ENCODE data around the gene POLR1A. TPM values are rescaled to one million over a fixed set of nuclear protein-coding genes. Genes with fewer than 3 reads are reported as not detected.

The POLR1A gene
- total RNA-seq, 2 experiments from 2014 or later, result 13.1 to 13.4 TPM

GRCh38 chr2:85975581-85975980 is 130.1 kb downstream of the POLR1A start:
- Histone ChIP-seq H3K27ac (ENCODE audit: low read depth in 1 of 2, low read length in 2 of 2) (no peak overlapping the region), H3K36me3 (ENCODE audit: insufficient read depth, low read length) (no peaks in the 10 kb centered on the region), H3K9me3 (ENCODE audit: control insufficient read depth in 1 of 2, insufficient read depth in 1 of 2, low read length in 2 of 2) (no peaks in the 10 kb centered on the region), H3K27me3 (ENCODE audit: control insufficient read depth in 1 of 2, insufficient read depth in 2 of 2, low read length in 2 of 2) (no peaks in the 10 kb centered on the region), H3K4me3 (ENCODE audit: low read length) (no peak overlapping the region), H3K4me1 (ENCODE audit: insufficient read depth, low read length) (no peaks in the 10 kb centered on the region)
- no peak for ATAC-seq (ENCODE audit: poor library complexity)
- DNase-seq, result no peak
- Mint-ChIP-seq H3K9me3 (no peaks in the 10 kb centered on the region), H3K27ac (no peak overlapping the region), H3K27me3 (no peaks in the 10 kb centered on the region), H3K4me3 (no peak overlapping the region), H3K36me3 (ENCODE audit: low read depth) (no peaks in the 10 kb centered on the region), H3K4me1 (ENCODE audit: low read depth) (no peaks in the 10 kb centered on the region)
- no peak for TF ChIP-seq CTCF (IDR thresholded peaks at IDR 0.05)
- intact Hi-C loops (cut with DNase I, micrococcal nuclease), result no loop called here
- CTCF ChIA-PET, result no interaction called here
- POLR2A ChIA-PET, result no interaction called here

- Histone ChIP-seq H3K27me3 (ENCODE audit: control insufficient read depth in 1 of 2, insufficient read depth in 2 of 2, low read length in 2 of 2) (no peaks in the 10 kb centered on the region), H3K4me3 (ENCODE audit: low read length) (no peak overlapping the region)
- intact Hi-C loops (cut with DNase I, micrococcal nuclease), result no loop called here
Observed at GRCh38 chr2:85974390-85974789, 131.3 kb downstream of the POLR1A start.

GRCh38 chr2:85972355-85972754 is 133.3 kb downstream of the POLR1A start:
- no peaks in the 10 kb centered on the region for H3K36me3 Mint-ChIP-seq (ENCODE audit: low read depth)
- no peaks in the 10 kb centered on the region for H3K36me3 ChIP-seq (ENCODE audit: insufficient read depth, low read length)
- no peaks in the 10 kb centered on the region for H3K27me3 ChIP-seq (ENCODE audit: control insufficient read depth in 1 of 2, insufficient read depth in 2 of 2, low read length in 2 of 2)
- no peak overlapping the region for H3K27ac ChIP-seq (ENCODE audit: low read depth in 1 of 2, low read length in 2 of 2)
- no peaks in the 10 kb centered on the region for H3K9me3 Mint-ChIP-seq
- no peaks in the 10 kb centered on the region for H3K9me3 ChIP-seq (ENCODE audit: control insufficient read depth in 1 of 2, insufficient read depth in 1 of 2, low read length in 2 of 2)
- CTCF ChIA-PET, result interaction anchor here (0.9 to 1.1 kb wide), 2 partner anchors 12 to 32 kb away, joined by 3 read pairs; no protein-coding TSS in a partner anchor
- H3K27ac Mint-ChIP-seq, result no peak overlapping the region
- DNase-seq, result no peak
- intact Hi-C loops (cut with DNase I, micrococcal nuclease), result no loop called here
- POLR2A ChIA-PET, result no interaction called here
- H3K4me1 Mint-ChIP-seq (ENCODE audit: low read depth), result no peaks in the 10 kb centered on the region
- H3K4me1 ChIP-seq (ENCODE audit: insufficient read depth, low read length), result no peaks in the 10 kb centered on the region
- H3K4me3 ChIP-seq (ENCODE audit: low read length), result no peak overlapping the region
- H3K27me3 Mint-ChIP-seq, result no peaks in the 10 kb centered on the region
- TF ChIP-seq CTCF (IDR thresholded peaks at IDR 0.05), result no peak
- ATAC-seq (ENCODE audit: poor library complexity), result no peak
- H3K4me3 Mint-ChIP-seq, result no peak overlapping the region

More at GRCh38 chr2:85974390-85974789, 131.3 kb downstream of the POLR1A start:
- no peak overlapping the region for H3K27ac Mint-ChIP-seq
- no peak for DNase-seq
- Histone ChIP-seq H3K9me3 (ENCODE audit: control insufficient read depth in 1 of 2, insufficient read depth in 1 of 2, low read length in 2 of 2) (no peaks in the 10 kb centered on the region), H3K36me3 (ENCODE audit: insufficient read depth, low read length) (no peaks in the 10 kb centered on the region), H3K27ac (ENCODE audit: low read depth in 1 of 2, low read length in 2 of 2) (no peak overlapping the region), H3K4me1 (ENCODE audit: insufficient read depth, low read length) (no peaks in the 10 kb centered on the region)
- H3K4me1 Mint-ChIP-seq (ENCODE audit: low read depth), result no peaks in the 10 kb centered on the region
- TF ChIP-seq CTCF (IDR thresholded peaks at IDR 0.05), result no peak
- H3K9me3 Mint-ChIP-seq, result no peaks in the 10 kb centered on the region
- no peaks in the 10 kb centered on the region for H3K36me3 Mint-ChIP-seq (ENCODE audit: low read depth)
- no peaks in the 10 kb centered on the region for H3K27me3 Mint-ChIP-seq
- no peak overlapping the region for H3K4me3 Mint-ChIP-seq
- POLR2A ChIA-PET, result no interaction called here
- ATAC-seq (ENCODE audit: poor library complexity), result no peak
- CTCF ChIA-PET, result no interaction called here

All from CD4-positive, alpha-beta T cell (primary cell).